PC-3 (cell line): ENCODE results near the gene TMEM38A. TPM values are rescaled to one million over a fixed set of nuclear protein-coding genes. Genes with fewer than 3 reads are reported as not detected.

ENCODE experiments used
- ATAC-seq: fragments of 200-7000 bp; cut with Tn5 transposase; 2 replicates; pipeline ENCODE4 v1.9.1; 2020; ENCODE audit warnings: mild to moderate bottlenecking, moderate library complexity
- BruUV-seq: library from RNA; stranded (reverse); fragments of 400-500 nt; replicated peaks from 2 replicates; lab custom pipeline; 2021; lab: Mats Ljungman, UMichigan
- CTCF ChIA-PET: fragments of 300-600 bp; sonication (Branson Sonifier 250); formaldehyde crosslinking; loops from one replicate; lab custom pipeline; 2022; ENCODE audit warnings: antibody characterized with exemption; lab: Charles Lee
- POLR2A ChIA-PET: fragments of 300-600 bp; sonication (Branson Sonifier 250); formaldehyde crosslinking; loops from one replicate; lab custom pipeline; 2022; ENCODE audit warnings: antibody characterized with exemption; ENCODE audit not compliant: unreplicated experiment; lab: Charles Lee
- DNase-seq: peaks from one replicate; pipeline ENCODE4 v3.0.0-alpha.2; 2015
- H2AFZ ChIP-seq: fragments of 300-600 bp; sonication (generic); 2 replicates; pipeline ENCODE4 v1.6.0; 2016; ENCODE audit warnings: antibody characterized with exemption, low read length
- H3F3A ChIP-seq: fragments of 300-600 bp; sonication (generic); one replicate; pipeline ENCODE4 v1.6.0; 2017; ENCODE audit warnings: antibody characterized with exemption, low read length, control low read depth, mild to moderate bottlenecking; ENCODE audit not compliant: unreplicated experiment
- H3K27ac ChIP-seq: fragments of 300-600 bp; sonication (generic); 2 replicates; pipeline ENCODE4 v1.5.1; 2016; ENCODE audit warnings: mild to moderate bottlenecking, low read length
- H3K27me3 ChIP-seq: fragments of 300-600 bp; sonication (generic); 2 replicates; pipeline ENCODE4 v1.6.1; 2016; ENCODE audit warnings: low read length, mixed read lengths
- H3K36me3 ChIP-seq: fragments of 300-600 bp; sonication (generic); 2 replicates; pipeline ENCODE4 v1.6.1; 2016; ENCODE audit warnings: low read depth, mixed run types, low read length, mixed read lengths
- H3K4me1 ChIP-seq: fragments of 300-600 bp; sonication (generic); 2 replicates; pipeline ENCODE4 v1.5.1; 2016; ENCODE audit warnings: low read length; ENCODE audit not compliant: insufficient read depth
- H3K4me2 ChIP-seq: fragments of 300-600 bp; sonication (generic); 2 replicates; pipeline ENCODE4 v1.6.0; 2016; ENCODE audit warnings: low read length
- H3K4me3 ChIP-seq: fragments of 300-600 bp; sonication (generic); 2 replicates; pipeline ENCODE4 v1.5.1; 2016; ENCODE audit warnings: mild to moderate bottlenecking, low read length, mixed read lengths
- H3K79me2 ChIP-seq: fragments of 300-600 bp; sonication (generic); 2 replicates; pipeline ENCODE4 v1.6.1; 2017; ENCODE audit warnings: low read length, mixed read lengths
- H3K9ac ChIP-seq: fragments of 300-600 bp; sonication (generic); 2 replicates; pipeline ENCODE4 v1.6.0; 2016; ENCODE audit warnings: mild to moderate bottlenecking, low read length
- H3K9me2 ChIP-seq: fragments of 300-600 bp; sonication (generic); replicated peaks from 2 replicates; pipeline ENCODE4 v1.6.1; 2016; ENCODE audit warnings: mixed run types, low read length, mixed read lengths
- H3K9me3 ChIP-seq: fragments of 300-600 bp; sonication (generic); 2 replicates; pipeline ENCODE4 v1.6.1; 2016; ENCODE audit warnings: low read length, mixed read lengths
- H4K20me1 ChIP-seq: fragments of 300-600 bp; sonication (generic); 2 replicates; pipeline ENCODE4 v1.6.1; 2016; ENCODE audit warnings: low read length, mixed read lengths
- EZH2 ChIP-seq: fragments of 300-600 bp; sonication (generic); IDR thresholded peaks from one replicate; pipeline ENCODE4 v1.6.1; 2017; ENCODE audit warnings: antibody characterized with exemption, mild to moderate bottlenecking, low read length; ENCODE audit not compliant: unreplicated experiment
- EZH2phosphoT487 ChIP-seq: fragments of 300-600 bp; sonication (generic); IDR thresholded peaks from 2 replicates; pipeline ENCODE4 v1.6.1; 2018; ENCODE audit warnings: mild to moderate bottlenecking, antibody characterized with exemption, low read length, borderline replicate concordance
- intact Hi-C: fragments of 100-400 bp; cut with micrococcal nuclease; formaldehyde crosslinking; loops from 2 replicates; pipeline ENCODE4 v1.9.0; 2023
- total RNA-seq: library from RNA; depleted of rRNA; stranded (reverse); fragments of >200 nt; gene quantifications from 2 replicates; pipeline ENCODE4 v1.2.3, GENCODE V29; 2014
- TF ChIP-seq, protein P1 (sequence below): fragments of 300-600 bp; sonication (generic); conservative IDR thresholded peaks from 2 replicates; pipeline ENCODE4 v1.5.1; 2017; ENCODE audit warnings: antibody characterized with exemption, low read depth, mild to moderate bottlenecking, low read length

Gene TMEM38A
- total RNA-seq, 1 experiment from 2014 or later = 11.0 TPM

DNA sequence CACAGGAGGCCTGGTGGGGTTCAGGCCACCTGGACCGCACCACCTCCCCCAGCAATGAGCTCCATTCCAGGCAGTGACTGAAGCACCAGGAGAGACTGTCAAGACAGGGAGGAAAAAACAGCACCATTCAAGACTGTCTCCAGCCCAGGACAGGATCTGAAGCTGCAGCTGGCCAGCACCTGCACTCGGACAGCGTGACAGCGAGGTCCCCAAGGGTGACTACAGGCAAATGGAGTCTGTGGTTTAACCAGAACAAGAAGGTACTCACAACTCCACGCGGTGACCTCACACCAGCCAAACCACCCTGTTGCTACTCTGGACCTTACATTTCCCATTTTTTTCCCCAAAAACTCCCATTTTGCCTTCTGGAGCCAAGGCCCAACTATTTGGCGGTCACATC is 42.7 kb upstream of the TMEM38A start:
- no peaks in the 10 kb centered on the region for H3F3A ChIP-seq
- TF ChIP-seq EZH2 (no peak), EZH2phosphoT487 (no peak)
- TF ChIP-seq, protein P1, sequence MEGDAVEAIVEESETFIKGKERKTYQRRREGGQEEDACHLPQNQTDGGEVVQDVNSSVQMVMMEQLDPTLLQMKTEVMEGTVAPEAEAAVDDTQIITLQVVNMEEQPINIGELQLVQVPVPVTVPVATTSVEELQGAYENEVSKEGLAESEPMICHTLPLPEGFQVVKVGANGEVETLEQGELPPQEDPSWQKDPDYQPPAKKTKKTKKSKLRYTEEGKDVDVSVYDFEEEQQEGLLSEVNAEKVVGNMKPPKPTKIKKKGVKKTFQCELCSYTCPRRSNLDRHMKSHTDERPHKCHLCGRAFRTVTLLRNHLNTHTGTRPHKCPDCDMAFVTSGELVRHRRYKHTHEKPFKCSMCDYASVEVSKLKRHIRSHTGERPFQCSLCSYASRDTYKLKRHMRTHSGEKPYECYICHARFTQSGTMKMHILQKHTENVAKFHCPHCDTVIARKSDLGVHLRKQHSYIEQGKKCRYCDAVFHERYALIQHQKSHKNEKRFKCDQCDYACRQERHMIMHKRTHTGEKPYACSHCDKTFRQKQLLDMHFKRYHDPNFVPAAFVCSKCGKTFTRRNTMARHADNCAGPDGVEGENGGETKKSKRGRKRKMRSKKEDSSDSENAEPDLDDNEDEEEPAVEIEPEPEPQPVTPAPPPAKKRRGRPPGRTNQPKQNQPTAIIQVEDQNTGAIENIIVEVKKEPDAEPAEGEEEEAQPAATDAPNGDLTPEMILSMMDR = no peak
- ChIA-PET CTCF (no interaction called here), POLR2A (no interaction called here)
- intact Hi-C loops = no loop called here
- DNase-seq = no peak
- H3K9ac ChIP-seq = no peak overlapping the region
- peaks cover 97% of the 10 kb centered on the region for H4K20me1 ChIP-seq
- H3K9me2 ChIP-seq = no peaks in the 10 kb centered on the region
- H3K27me3 ChIP-seq = no peaks in the 10 kb centered on the region
- no peak overlapping the region for H2AFZ ChIP-seq
- H3K4me1 ChIP-seq = peaks cover 6% of the 10 kb centered on the region; the same call in 1 of the 2 replicates
- no peak overlapping the region for H3K4me3 ChIP-seq
- no peaks in the 10 kb centered on the region; the same call in 1 of the 2 replicates for H3K36me3 ChIP-seq
- ATAC-seq = no peak
- peaks cover 100% of the 10 kb centered on the region for H3K79me2 ChIP-seq
- H3K27ac ChIP-seq = no peak overlapping the region
- no TSS peak for BruUV-seq
- no peak overlapping the region for H3K4me2 ChIP-seq
- no peaks in the 10 kb centered on the region for H3K9me3 ChIP-seq

DNA sequence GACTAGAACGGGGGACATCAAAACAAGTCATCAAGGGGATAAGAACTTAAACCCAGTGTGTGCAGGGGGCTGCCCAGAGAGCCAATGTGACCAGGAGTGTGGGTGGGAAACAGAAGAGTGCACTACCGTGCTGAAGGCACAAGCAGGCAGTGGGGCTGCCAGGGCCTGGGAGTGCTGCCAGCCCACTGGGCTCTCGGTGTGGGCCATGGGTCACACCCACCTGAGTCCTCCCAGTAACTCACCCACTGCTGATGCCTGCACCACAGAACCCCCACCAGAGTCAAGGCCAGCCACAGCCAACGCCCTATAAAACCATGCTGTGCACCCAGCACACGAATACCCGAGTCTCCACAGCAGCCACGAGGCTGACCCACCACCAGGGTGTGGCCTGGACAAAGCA is 41.5 kb upstream of the TMEM38A start:
- no peak for ATAC-seq
- peaks cover 100% of the 10 kb centered on the region for H3K79me2 ChIP-seq
- H3K27ac ChIP-seq = no peak overlapping the region
- ChIA-PET POLR2A (interaction anchor here (0.9 kb wide), 1 partner anchor 163 kb away, joined by 3 read pairs; no protein-coding TSS in a partner anchor), CTCF (no interaction called here)
- no peaks in the 10 kb centered on the region for H3F3A ChIP-seq
- no peak overlapping the region for H3K9ac ChIP-seq
- peaks cover 99% of the 10 kb centered on the region for H4K20me1 ChIP-seq
- no peak for TF ChIP-seq EZH2phosphoT487
- TF ChIP-seq, protein P1 = no peak
- TF ChIP-seq EZH2 = no peak
- DNase-seq = no peak
- H3K9me2 ChIP-seq = no peaks in the 10 kb centered on the region
- H2AFZ ChIP-seq = no peak overlapping the region
- no peak overlapping the region for H3K4me3 ChIP-seq
- H3K4me1 ChIP-seq = peaks cover 6% of the 10 kb centered on the region; the same call in 1 of the 2 replicates
- H3K36me3 ChIP-seq = peaks cover 6% of the 10 kb centered on the region; the same call in 1 of the 2 replicates
- H3K9me3 ChIP-seq = no peaks in the 10 kb centered on the region
- intact Hi-C loops = no loop called here
- no TSS peak for BruUV-seq
- no peaks in the 10 kb centered on the region for H3K27me3 ChIP-seq
- H3K4me2 ChIP-seq = no peak overlapping the region

DNA sequence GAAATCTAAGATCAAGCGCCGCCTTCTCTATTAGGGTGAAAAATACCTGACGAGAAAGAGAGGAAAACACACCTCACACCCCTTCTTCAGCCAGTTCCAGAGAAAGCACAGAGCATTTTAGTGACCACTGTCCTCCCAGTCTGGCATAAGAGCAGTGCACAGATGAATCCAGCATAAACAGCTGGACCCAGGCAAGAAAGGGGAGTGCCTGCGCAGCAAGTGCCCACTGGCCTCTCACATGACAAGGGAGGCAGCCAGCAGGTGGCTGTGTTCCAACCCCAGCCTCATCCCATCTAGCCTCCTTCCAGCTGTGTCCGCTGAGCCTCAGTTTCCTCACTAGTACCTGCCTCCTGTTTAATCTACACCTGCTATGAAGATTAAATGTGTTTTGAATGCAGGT is 40.9 kb upstream of the TMEM38A start:
- H3K36me3 ChIP-seq = peaks cover 12% of the 10 kb centered on the region
- H3K27ac ChIP-seq = no peak overlapping the region
- TF ChIP-seq, protein P1 = no peak
- no peak for TF ChIP-seq EZH2
- TF ChIP-seq EZH2phosphoT487 = no peak
- intact Hi-C loops = no loop called here
- H3K9me3 ChIP-seq = no peaks in the 10 kb centered on the region
- ChIA-PET POLR2A (no interaction called here), CTCF (no interaction called here)
- DNase-seq (no peak), ATAC-seq (no peak)
- no peak overlapping the region for H3K4me2 ChIP-seq
- no peak overlapping the region for H3K4me3 ChIP-seq
- no peaks in the 10 kb centered on the region for H3F3A ChIP-seq
- BruUV-seq = no TSS peak
- H3K9ac ChIP-seq = no peak overlapping the region
- peaks cover 100% of the 10 kb centered on the region for H3K79me2 ChIP-seq
- H3K4me1 ChIP-seq = peaks cover 2% of the 10 kb centered on the region; the same call in 1 of the 2 replicates
- H4K20me1 ChIP-seq = peaks cover 99% of the 10 kb centered on the region
- no peaks in the 10 kb centered on the region for H3K9me2 ChIP-seq
- no peaks in the 10 kb centered on the region for H3K27me3 ChIP-seq
- H2AFZ ChIP-seq = no peak overlapping the region
